Measurements from ENCODE around the gene AAK1.

AAK1 gene

DNA sequence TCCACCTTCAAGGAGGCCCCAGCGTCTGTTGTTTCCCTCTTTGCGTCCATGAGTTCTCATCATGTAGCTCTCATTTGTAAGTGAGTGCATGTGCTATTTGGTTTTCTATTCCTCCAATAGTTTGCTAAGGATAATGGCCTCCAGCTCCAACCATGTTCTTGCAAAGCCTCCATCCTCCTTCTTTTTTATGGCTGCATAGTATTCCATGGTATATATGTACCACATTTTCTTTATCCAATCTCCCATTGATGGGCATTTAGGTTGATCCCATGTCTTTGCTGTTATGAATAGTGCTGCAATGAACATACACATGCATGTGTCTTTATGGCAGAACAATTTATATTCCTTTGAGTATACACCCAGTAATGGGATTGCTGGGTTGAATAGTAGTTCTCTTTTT lies 133.3 kb downstream of the AAK1 start:
- H3K4me3 ChIP-seq (replicated peaks; ENCODE audit: low read depth, low read length), result no peak overlapping the region
- TF ChIP-seq, protein P1, sequence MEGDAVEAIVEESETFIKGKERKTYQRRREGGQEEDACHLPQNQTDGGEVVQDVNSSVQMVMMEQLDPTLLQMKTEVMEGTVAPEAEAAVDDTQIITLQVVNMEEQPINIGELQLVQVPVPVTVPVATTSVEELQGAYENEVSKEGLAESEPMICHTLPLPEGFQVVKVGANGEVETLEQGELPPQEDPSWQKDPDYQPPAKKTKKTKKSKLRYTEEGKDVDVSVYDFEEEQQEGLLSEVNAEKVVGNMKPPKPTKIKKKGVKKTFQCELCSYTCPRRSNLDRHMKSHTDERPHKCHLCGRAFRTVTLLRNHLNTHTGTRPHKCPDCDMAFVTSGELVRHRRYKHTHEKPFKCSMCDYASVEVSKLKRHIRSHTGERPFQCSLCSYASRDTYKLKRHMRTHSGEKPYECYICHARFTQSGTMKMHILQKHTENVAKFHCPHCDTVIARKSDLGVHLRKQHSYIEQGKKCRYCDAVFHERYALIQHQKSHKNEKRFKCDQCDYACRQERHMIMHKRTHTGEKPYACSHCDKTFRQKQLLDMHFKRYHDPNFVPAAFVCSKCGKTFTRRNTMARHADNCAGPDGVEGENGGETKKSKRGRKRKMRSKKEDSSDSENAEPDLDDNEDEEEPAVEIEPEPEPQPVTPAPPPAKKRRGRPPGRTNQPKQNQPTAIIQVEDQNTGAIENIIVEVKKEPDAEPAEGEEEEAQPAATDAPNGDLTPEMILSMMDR (IDR thresholded peaks at IDR 0.05; ENCODE audit: low read depth, low read length, missing control alignments), result no peak
- no peak for DNase-seq (ENCODE audit: extremely low read depth, low read depth)

DNA sequence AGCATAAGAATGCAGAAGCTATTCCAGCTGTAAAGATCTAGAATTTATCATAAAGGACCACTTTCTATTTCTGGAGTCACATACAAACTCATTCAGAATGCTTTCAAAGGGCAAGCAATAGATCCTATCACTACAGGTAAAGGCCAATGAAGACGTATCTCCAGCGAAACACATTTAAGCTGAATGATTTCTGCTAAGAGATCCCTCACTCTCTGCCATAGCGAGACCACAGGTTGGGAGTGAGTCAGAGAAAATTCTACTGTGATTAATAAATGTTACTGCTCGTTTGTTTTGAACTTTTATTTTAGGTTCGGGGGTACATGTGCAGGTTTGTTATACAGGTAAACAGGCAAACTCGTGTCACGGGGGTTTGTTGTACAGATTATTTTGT lies 133.8 kb downstream of the AAK1 start:
- TF ChIP-seq, protein P1 (IDR thresholded peaks at IDR 0.05; ENCODE audit: low read depth, low read length, missing control alignments), result no peak
- DNase-seq (ENCODE audit: extremely low read depth, low read depth), result no peak
- H3K4me3 ChIP-seq (replicated peaks; ENCODE audit: low read depth, low read length), result no peak overlapping the region

DNA sequence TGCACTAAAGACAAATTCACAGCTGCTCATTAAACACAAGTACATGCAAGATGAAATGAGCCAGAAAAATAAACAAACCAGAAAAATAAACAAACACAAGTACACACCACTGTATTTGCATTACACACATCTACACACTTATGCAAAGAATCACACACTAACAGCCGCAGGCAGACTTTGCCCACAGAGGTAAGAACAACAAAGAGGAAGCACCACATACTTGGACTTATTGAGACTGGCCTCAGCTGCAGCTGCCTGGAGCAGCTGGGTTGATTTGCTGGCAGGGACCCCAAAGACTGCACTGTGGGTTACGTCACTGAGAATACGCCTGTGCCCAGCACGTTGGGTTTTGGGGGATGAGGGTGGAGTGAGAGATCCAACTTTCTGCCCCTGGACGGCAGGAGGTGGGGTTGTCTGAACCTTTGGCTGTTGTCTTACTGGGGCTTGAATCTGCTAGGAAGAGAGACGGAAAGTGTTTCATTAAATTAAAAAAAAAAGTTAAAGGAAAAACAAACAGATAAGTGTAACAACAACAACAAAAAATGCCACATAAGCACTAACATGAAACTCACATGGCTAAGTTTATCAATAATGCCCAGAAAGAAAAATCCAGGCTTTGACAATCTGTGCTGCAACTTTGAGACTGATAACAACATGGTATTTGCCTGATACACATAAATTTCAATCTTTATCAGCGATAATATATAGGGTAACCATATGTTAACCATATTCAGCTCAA lies 134.4 kb downstream of the AAK1 start:
- TF ChIP-seq, protein P1 (IDR thresholded peaks at IDR 0.05; ENCODE audit: low read depth, low read length, missing control alignments), result no peak
- no peak overlapping the region for H3K4me3 ChIP-seq (replicated peaks; ENCODE audit: low read depth, low read length)
- DNase-seq (ENCODE audit: extremely low read depth, low read depth), result no peak

DNA sequence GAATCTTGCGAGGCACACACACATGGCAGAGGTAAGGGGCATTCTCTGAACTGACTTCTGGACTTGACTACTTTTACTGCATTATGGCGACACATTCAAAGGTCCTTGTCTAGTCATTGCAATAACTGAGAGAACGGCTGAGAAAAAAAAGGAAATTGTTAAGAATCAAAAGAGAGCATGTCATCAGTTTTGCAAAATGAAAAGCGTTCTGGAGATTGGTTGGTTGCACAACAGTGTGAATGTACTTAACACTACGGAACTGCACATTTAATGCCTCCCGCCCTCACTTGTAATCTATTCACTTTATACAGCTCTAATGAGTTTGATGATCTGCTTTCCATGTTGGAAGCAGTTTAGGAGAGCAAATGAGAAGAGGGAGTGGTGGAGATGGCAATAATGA lies 137.8 kb downstream of the AAK1 start:
- no peak overlapping the region for H3K4me3 ChIP-seq (replicated peaks; ENCODE audit: low read depth, low read length)
- TF ChIP-seq, protein P1 (IDR thresholded peaks at IDR 0.05; ENCODE audit: low read depth, low read length, missing control alignments), result no peak
- no peak for DNase-seq (ENCODE audit: extremely low read depth, low read depth)

DNA sequence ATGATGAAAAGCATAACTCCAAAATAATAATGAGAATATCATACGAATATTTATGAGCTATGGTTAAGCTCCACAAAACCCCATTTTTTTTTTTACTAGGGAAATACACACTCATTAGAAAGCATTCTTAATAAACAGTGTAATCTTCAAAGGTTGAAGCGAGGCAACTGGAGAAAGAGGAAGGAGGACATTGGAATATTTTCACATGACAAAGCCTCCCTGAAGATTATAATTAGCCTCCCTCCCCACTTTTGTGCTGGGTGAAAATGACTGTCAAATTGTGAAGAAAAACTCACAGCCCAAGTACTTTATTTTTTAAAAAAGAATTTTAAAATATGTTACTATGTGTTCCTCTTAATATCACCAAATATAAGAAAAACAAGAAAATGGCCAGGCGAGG lies 142.2 kb downstream of the AAK1 start:
- TF ChIP-seq, protein P1 (IDR thresholded peaks at IDR 0.05; ENCODE audit: low read depth, low read length, missing control alignments), result no peak
- no peak for DNase-seq (ENCODE audit: extremely low read depth, low read depth)
- H3K4me3 ChIP-seq (replicated peaks; ENCODE audit: low read depth, low read length), result no peak overlapping the region

DNA sequence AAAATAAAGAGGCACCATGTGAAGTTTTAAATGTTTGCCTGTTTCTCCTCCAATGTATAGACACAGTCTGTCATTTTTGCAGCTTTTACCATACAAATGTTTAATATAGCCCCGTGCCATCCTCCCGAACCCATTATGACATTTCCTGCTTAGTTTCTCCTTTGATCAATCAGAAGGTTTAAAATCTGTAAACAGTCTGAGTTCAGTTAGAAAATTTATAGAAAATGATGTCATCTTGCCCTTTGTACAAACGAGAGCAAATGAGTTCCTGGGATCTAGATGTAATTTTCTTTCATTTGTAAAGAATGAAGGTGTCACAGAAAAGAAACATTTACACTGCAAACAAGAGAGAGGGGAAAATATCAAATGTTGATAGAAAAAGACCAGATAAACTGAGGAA lies 143.6 kb downstream of the AAK1 start:
- TF ChIP-seq, protein P1 (IDR thresholded peaks at IDR 0.05; ENCODE audit: low read depth, low read length, missing control alignments), result no peak
- no peak overlapping the region for H3K4me3 ChIP-seq (replicated peaks; ENCODE audit: low read depth, low read length)
- no peak for DNase-seq (ENCODE audit: extremely low read depth, low read depth)

DNA sequence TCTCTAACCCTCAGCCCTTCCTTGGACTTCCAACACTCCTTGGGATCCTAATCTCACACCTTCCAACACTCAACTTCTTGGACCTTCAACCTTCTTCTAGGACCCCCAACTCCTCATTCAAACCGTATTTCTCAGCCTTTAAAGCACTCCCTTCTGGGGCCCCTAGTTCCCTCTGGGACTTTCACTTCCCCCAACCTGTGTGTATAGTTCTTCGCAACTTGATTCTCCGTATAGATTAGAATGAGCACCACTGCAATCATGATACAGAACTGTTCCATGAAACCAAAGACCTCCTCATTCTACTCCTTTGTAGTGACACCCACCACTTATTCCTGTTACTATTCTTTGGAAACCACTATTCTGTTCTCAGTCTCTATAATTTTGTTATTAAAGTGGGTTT lies 144.3 kb downstream of the AAK1 start:
- no peak overlapping the region for H3K4me3 ChIP-seq (replicated peaks; ENCODE audit: low read depth, low read length)
- TF ChIP-seq, protein P1 (IDR thresholded peaks at IDR 0.05; ENCODE audit: low read depth, low read length, missing control alignments), result no peak
- DNase-seq (ENCODE audit: extremely low read depth, low read depth), result no peak

Data from HFF-Myc (cell line).